H1 (cell line): ENCODE results near the gene LHFPL3. TPM values are rescaled to one million over a fixed set of nuclear protein-coding genes. Genes with fewer than 3 reads are reported as not detected.

Source experiments
- CTCF ChIA-PET: fragments of 300-600 bp; sonication (Branson Sonifier 250); formaldehyde crosslinking; loops from one replicate; lab custom pipeline; 2021; ENCODE audit not compliant: partially characterized antibody; lab: Charles Lee
- POLR2A ChIA-PET: fragments of 300-600 bp; sonication (Branson Sonifier 250); formaldehyde crosslinking; loops from one replicate; lab custom pipeline; 2021; ENCODE audit warnings: inconsistent platforms; ENCODE audit not compliant: partially characterized antibody; lab: Charles Lee
- DNase-seq, 2 experiments: peaks; one replicate each; pipeline versions ENCODE4 v3.0.0 to v3.0.0-alpha.2; 2010 to 2022; ENCODE audit warnings: low spot score in 2 of 2, low read depth in 1 of 2, mixed read lengths in 1 of 2
- FAIRE-seq: peaks from 2 replicates; lab custom pipeline; 2011; peaks lifted over from hg19 to GRCh38; lab: Jason Lieb, UNC
- H2AFZ ChIP-seq: 2 replicates; pipeline ENCODE4 v1.8.1; 2012; ENCODE audit warnings: low read length, inconsistent platforms
- H2AK5ac ChIP-seq: 2 replicates; pipeline ENCODE4 v1.6.1; 2013; ENCODE audit warnings: low read depth, low read length
- H2BK120ac ChIP-seq: replicated peaks from 2 replicates; pipeline ENCODE3; 2013; ENCODE audit warnings: low read depth, low read length, inconsistent platforms
- H2BK12ac ChIP-seq: 2 replicates; pipeline ENCODE4 v1.6.1; 2013; ENCODE audit warnings: low read depth, low read length
- H2BK15ac ChIP-seq: 2 replicates; pipeline ENCODE4 v1.6.1; 2013; ENCODE audit warnings: low read length
- H2BK20ac ChIP-seq: 2 replicates; pipeline ENCODE4 v1.6.1; 2013; ENCODE audit warnings: low read length
- H2BK5ac ChIP-seq: 2 replicates; pipeline ENCODE4 v1.6.1; 2013; ENCODE audit warnings: low read depth, low read length
- H3K14ac ChIP-seq: 2 replicates; pipeline ENCODE4 v1.6.1; 2013; ENCODE audit warnings: inconsistent platforms; ENCODE audit not compliant: insufficient read length
- H3K18ac ChIP-seq: 2 replicates; pipeline ENCODE4 v1.6.1; 2013; ENCODE audit warnings: low read length; ENCODE audit errors: extremely low read depth
- H3K23ac ChIP-seq: 2 replicates; pipeline ENCODE4 v1.6.1; 2013; ENCODE audit warnings: inconsistent platforms; ENCODE audit not compliant: insufficient read length
- H3K23me2 ChIP-seq: 2 replicates; pipeline ENCODE4 v1.6.1; 2013; ENCODE audit warnings: low read depth, low read length
- H3K27ac ChIP-seq: 2 replicates; pipeline ENCODE4 v1.6.1; 2011; ENCODE audit warnings: low read depth, low read length, inconsistent platforms
- H3K27me3 ChIP-seq, 4 experiments: replicated peaks in 1 of 4; 1 replicate in 1 of 4; 2 replicates in 3 of 4; pipeline versions ENCODE4 v1.6.1 to v1.8.1; 2011 to 2013; ENCODE audit warnings: low read length in 3 of 4, mild to moderate bottlenecking in 3 of 4, inconsistent platforms in 2 of 4, mixed read lengths in 2 of 4, moderate library complexity in 1 of 4; ENCODE audit not compliant: control insufficient read depth in 3 of 4, insufficient read depth in 3 of 4; ENCODE audit errors: extremely low read depth in 1 of 4
- H3K36me3 ChIP-seq, 4 experiments: 2 replicates each; pipeline versions ENCODE4 v1.6.1 to v1.8.1; 2011 to 2013; ENCODE audit warnings: mild to moderate bottlenecking in 4 of 4, low read length in 3 of 4, moderate library complexity in 2 of 4, control low read depth in 1 of 4, inconsistent platforms in 1 of 4; ENCODE audit not compliant: insufficient read depth in 4 of 4, control insufficient read depth in 2 of 4
- H3K4ac ChIP-seq: replicated peaks from 2 replicates; pipeline ENCODE3; 2013; ENCODE audit warnings: low read length, low read depth, mixed read lengths, inconsistent platforms; ENCODE audit not compliant: insufficient read length
- H3K4me1 ChIP-seq, 4 experiments: replicated peaks in 1 of 4; 1 replicate in 1 of 4; 2 replicates in 3 of 4; pipeline versions ENCODE4 v1.6.1 to v1.8.1; 2011 to 2013; ENCODE audit warnings: low read length in 3 of 4, inconsistent platforms in 2 of 4, mixed read lengths in 1 of 4; ENCODE audit not compliant: insufficient read depth in 4 of 4, control insufficient read depth in 3 of 4
- H3K4me2 ChIP-seq, 2 experiments: 2 replicates each; pipeline versions ENCODE4 v1.6.1 to v1.8.1; 2011 to 2013; ENCODE audit warnings: low read depth in 2 of 2, low read length in 2 of 2, control low read depth in 1 of 2, inconsistent platforms in 1 of 2, mild to moderate bottlenecking in 1 of 2; ENCODE audit not compliant: insufficient read depth in 1 of 2
- H3K4me3 ChIP-seq, 4 experiments: fragments of 200-600, 300-600 bp in 1 of 4; sonication (generic), shearing (Covaris generic), sonication (Bioruptor Twin) in 1 of 4; 2 replicates each; pipeline versions ENCODE4 v1.5.1 to v1.8.1; 2011 to 2016; ENCODE audit warnings: low read length in 4 of 4, low read depth in 3 of 4, control low read depth in 2 of 4, inconsistent platforms in 2 of 4, mild to moderate bottlenecking in 2 of 4, mixed read lengths in 1 of 4, moderate library complexity in 1 of 4; ENCODE audit not compliant: insufficient read depth in 2 of 4; ENCODE audit errors: extremely low read depth in 1 of 4
- H3K56ac ChIP-seq: replicated peaks from 2 replicates; pipeline ENCODE3; 2013; ENCODE audit warnings: low read depth, mild to moderate bottlenecking, mixed read lengths, low read length, inconsistent platforms; ENCODE audit not compliant: insufficient read length
- H3K79me1 ChIP-seq: 2 replicates; pipeline ENCODE4 v1.6.1; 2013; ENCODE audit warnings: low read depth, low read length, control low read depth
- H3K79me2 ChIP-seq, 2 experiments: 2 replicates each; pipeline versions ENCODE4 v1.6.1 to v1.8.1; 2012 to 2013; ENCODE audit warnings: low read length in 2 of 2, mild to moderate bottlenecking in 2 of 2, inconsistent platforms in 1 of 2; ENCODE audit not compliant: insufficient read depth in 2 of 2, control insufficient read depth in 1 of 2
- H3K9ac ChIP-seq, 4 experiments: replicated peaks in 1 of 4; 1 replicate in 1 of 4; 2 replicates in 3 of 4; pipeline versions ENCODE4 v1.6.1 to v1.8.1; 2011 to 2013; ENCODE audit warnings: low read depth in 3 of 4, low read length in 3 of 4, control low read depth in 2 of 4, mild to moderate bottlenecking in 2 of 4, moderate library complexity in 2 of 4, inconsistent platforms in 1 of 4; ENCODE audit errors: extremely low read depth in 1 of 4
- H3K9me3 ChIP-seq, 2 experiments: 2 replicates each; pipeline versions ENCODE4 v1.6.1 to v1.8.1; 2012 to 2013; ENCODE audit warnings: mild to moderate bottlenecking in 2 of 2, moderate library complexity in 2 of 2, control low read depth in 1 of 2, inconsistent platforms in 1 of 2, low read depth in 1 of 2, low read length in 1 of 2, mixed read lengths in 1 of 2; ENCODE audit not compliant: insufficient read depth in 2 of 2
- H4K20me1 ChIP-seq, 2 experiments: replicated peaks in 1 of 2; 2 replicates each; pipeline versions ENCODE3 to v1.8.1; 2011 to 2013; ENCODE audit warnings: inconsistent platforms in 2 of 2, low read length in 2 of 2, mild to moderate bottlenecking in 1 of 2; ENCODE audit not compliant: insufficient read depth in 2 of 2, control insufficient read depth in 1 of 2
- H4K5ac ChIP-seq: 2 replicates; pipeline ENCODE4 v1.6.1; 2013; ENCODE audit warnings: low read length, low read depth, mixed read lengths, inconsistent platforms; ENCODE audit not compliant: insufficient read length
- H4K8ac ChIP-seq: 2 replicates; pipeline ENCODE4 v1.8.0; 2013; ENCODE audit warnings: mild to moderate bottlenecking, moderate library complexity, low read length, inconsistent platforms; ENCODE audit not compliant: insufficient read depth; ENCODE audit errors: extremely low read depth
- H4K91ac ChIP-seq: replicated peaks from 2 replicates; pipeline ENCODE3; 2013; ENCODE audit warnings: low read length, mixed read lengths, inconsistent platforms; ENCODE audit not compliant: insufficient read length
- ASH2L ChIP-seq: fragments of 200-600, 300-600 bp; sonication (generic); IDR thresholded peaks from one replicate; pipeline ENCODE4 v1.7.1; 2017; ENCODE audit warnings: low read length
- CHD2 ChIP-seq: IDR thresholded peaks from 2 replicates; pipeline ENCODE4 v1.6.1; 2012; ENCODE audit warnings: low read length, improper control_type of control experiment
- HDAC2 ChIP-seq, 2 experiments: fragments of 300-600 bp in 1 of 2; sonication (generic) in 1 of 2; IDR thresholded peaks; 2 replicates each; pipeline ENCODE4 v1.6.1; 2011 to 2012; ENCODE audit warnings: low read depth in 2 of 2, low read length in 2 of 2, mild to moderate bottlenecking in 2 of 2, moderate library complexity in 2 of 2, borderline replicate concordance in 1 of 2, inconsistent platforms in 1 of 2
- JUN ChIP-seq: IDR thresholded peaks from 2 replicates; pipeline ENCODE4 v1.6.1; 2011; ENCODE audit warnings: low read depth, mild to moderate bottlenecking, improper control_type of control experiment, low read length
- JUND ChIP-seq: IDR thresholded peaks from 2 replicates; pipeline ENCODE4 v1.6.1; 2011; ENCODE audit warnings: mild to moderate bottlenecking, improper control_type of control experiment, low read length
- KDM1A ChIP-seq: fragments of 200-600, 300-600 bp; sonication (generic); IDR thresholded peaks from 2 replicates; pipeline ENCODE4 v1.7.1; 2016; ENCODE audit warnings: mild to moderate bottlenecking, low read length, borderline replicate concordance
- MAX ChIP-seq: IDR thresholded peaks from 2 replicates; pipeline ENCODE4 v1.6.1; 2012; ENCODE audit warnings: inconsistent platforms
- NANOG ChIP-seq: IDR thresholded peaks from 2 replicates; pipeline ENCODE4 v1.6.1; 2011; ENCODE audit warnings: low read length, low read depth, mild to moderate bottlenecking, inconsistent platforms; ENCODE audit not compliant: insufficient read depth, poor library complexity, severe bottlenecking
- POLR2AphosphoS5 ChIP-seq: IDR thresholded peaks from 2 replicates; pipeline ENCODE4 v1.6.1; 2011; ENCODE audit warnings: low read depth, low read length
- RBBP5 ChIP-seq: IDR thresholded peaks from 2 replicates; pipeline ENCODE4 v1.7.1; 2012; ENCODE audit warnings: low read depth, mild to moderate bottlenecking, inconsistent platforms, low read length, moderate library complexity, borderline replicate concordance
- SP4 ChIP-seq: IDR thresholded peaks from 2 replicates; pipeline ENCODE4 v1.6.1; 2012; ENCODE audit warnings: low read length, inconsistent platforms
- polyA plus RNA-seq, 7 experiments: library from polyadenylated mRNA; depleted of rRNA in 3 of 7; stranded (reverse) in 5 of 7; unstranded in 2 of 7; fragments of >200 nt in 5 of 7; fragments of 200-250 nt in 2 of 7; gene quantifications; 1 replicate in 5 of 7; 2 replicates in 1 of 7; 4 replicates in 1 of 7; pipeline versions ENCODE4 v1.2.1 to v1.2.3, GENCODE V29; 2011 to 2013; ENCODE audit warnings: missing spikeins in 2 of 7, mixed read lengths in 2 of 7
- total RNA-seq: library from RNA; stranded (reverse); fragmentation: NEBNext Ultra II Directional; extraction: Animal tissue kit (Norgen Biotek cat#: 25700); gene quantifications from 2 replicates; pipeline ENCODE4 v1.2.1, GENCODE V29; 2021
- TF ChIP-seq, protein P1 (sequence below): IDR thresholded peaks from 2 replicates; pipeline ENCODE4 v1.6.1; 2012; ENCODE audit warnings: inconsistent platforms

Gene LHFPL3
- total and polyA plus RNA-seq, 2 of the 8 experiments (the other 6 are each of a cell fraction or from before 2014, with no cell fraction given), result 0.24 to 0.50 TPM

- no peaks in the 10 kb centered on the region for H3K79me2 ChIP-seq
- no peak for FAIRE-seq
- no peak overlapping the region for H2BK120ac ChIP-seq
- H3K79me1 ChIP-seq, result no peaks in the 10 kb centered on the region
- no peak overlapping the region for H4K8ac ChIP-seq
- no peaks in the 10 kb centered on the region for H3K27me3 ChIP-seq
- H3K4me2 ChIP-seq, result no peak overlapping the region
- no peak overlapping the region for H2BK12ac ChIP-seq
- no peak overlapping the region for H3K56ac ChIP-seq
- H2AK5ac ChIP-seq, result no peak overlapping the region
- peaks cover 0 to 4% (median 3%) of the 10 kb centered on the region in 4 experiments; a peak in 4 of 7 replicates for H3K4me1 ChIP-seq
- no peaks in the 10 kb centered on the region for H3K23me2 ChIP-seq
- no peak for DNase-seq
- no peaks in the 10 kb centered on the region for H3K9me3 ChIP-seq
- no peak overlapping the region for H2AFZ ChIP-seq
- H3K27ac ChIP-seq, result no peak overlapping the region
- ChIA-PET CTCF (interaction anchor here (0.7 to 4.9 kb wide), 8 partner anchors 9 to 484 kb away, joined by 3 to 25 read pairs (median 3); no protein-coding TSS in a partner anchor), POLR2A (interaction anchor here (0.6 kb wide), 1 partner anchor 48 kb away, joined by 4 read pairs; no protein-coding TSS in a partner anchor)
- no peaks in the 10 kb centered on the region for H4K20me1 ChIP-seq
- H4K91ac ChIP-seq, result no peak overlapping the region
- H3K14ac ChIP-seq, result no peak overlapping the region
- H3K4ac ChIP-seq, result no peak overlapping the region
- no peak overlapping the region for H2BK15ac ChIP-seq
- no peak overlapping the region for H3K18ac ChIP-seq
- H3K4me3 ChIP-seq, result no peak overlapping the region
- no peak overlapping the region for H3K9ac ChIP-seq
- no peak overlapping the region for H2BK20ac ChIP-seq
- no peak overlapping the region for H4K5ac ChIP-seq
- H3K23ac ChIP-seq, result no peak overlapping the region
- no peak overlapping the region for H2BK5ac ChIP-seq
- no peaks in the 10 kb centered on the region for H3K36me3 ChIP-seq
- TF ChIP-seq ASH2L, result no peak
- no peak for TF ChIP-seq MAX
- TF ChIP-seq, protein P1, sequence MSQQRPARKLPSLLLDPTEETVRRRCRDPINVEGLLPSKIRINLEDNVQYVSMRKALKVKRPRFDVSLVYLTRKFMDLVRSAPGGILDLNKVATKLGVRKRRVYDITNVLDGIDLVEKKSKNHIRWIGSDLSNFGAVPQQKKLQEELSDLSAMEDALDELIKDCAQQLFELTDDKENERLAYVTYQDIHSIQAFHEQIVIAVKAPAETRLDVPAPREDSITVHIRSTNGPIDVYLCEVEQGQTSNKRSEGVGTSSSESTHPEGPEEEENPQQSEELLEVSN, result no peak
- TF ChIP-seq NANOG, result no peak
- no peak for TF ChIP-seq POLR2AphosphoS5
- no peak for TF ChIP-seq JUND
- no peak for TF ChIP-seq RBBP5
- TF ChIP-seq JUN, result no peak
- no peak for TF ChIP-seq HDAC2 (IDR thresholded peaks at IDR 0.05; ENCODE audit: borderline replicate concordance in 1 of 2, low read depth in 2 of 2, low read length in 2 of 2)
- TF ChIP-seq CHD2, result no peak
- TF ChIP-seq SP4, result no peak
- no peak for TF ChIP-seq KDM1A
Measured at GRCh38 chr7:104825099-104825498, 496.7 kb downstream of the LHFPL3 start.
